Activated CD8-positive, alpha-beta memory T cell treated with anti-CD3 and anti-CD28 coated beads, Interleukin-2, amount 50 U/mL, for 1 hour (primary cell): Measurements from ENCODE around the gene GOT1.

Source experiments
- DNase-seq: peaks from one replicate; pipeline ENCODE4 v3.0.0-alpha.2; 2020; ENCODE audit errors: extremely low read depth

The GOT1 gene

DNA sequence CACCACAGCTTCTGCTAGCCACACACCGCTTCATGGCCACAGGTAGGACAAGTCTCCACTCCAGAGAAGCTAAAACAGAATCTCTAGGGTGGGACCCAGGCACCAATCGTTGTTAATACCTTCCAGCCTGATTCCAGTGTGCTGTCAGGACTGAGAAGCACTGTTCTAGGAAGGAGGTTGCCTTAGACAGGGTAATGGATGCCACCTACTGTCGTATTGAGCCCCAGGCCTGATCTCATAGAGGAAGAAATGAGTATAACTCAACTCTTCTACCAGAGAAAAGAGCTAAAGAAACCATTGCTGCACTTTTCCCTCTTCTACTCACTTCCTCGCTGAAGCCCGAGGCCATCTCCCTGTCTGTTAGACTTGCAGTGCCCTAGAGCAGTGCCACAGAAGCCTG lies 69.5 kb downstream of the GOT1 start:
- DNase-seq = no peak

DNA sequence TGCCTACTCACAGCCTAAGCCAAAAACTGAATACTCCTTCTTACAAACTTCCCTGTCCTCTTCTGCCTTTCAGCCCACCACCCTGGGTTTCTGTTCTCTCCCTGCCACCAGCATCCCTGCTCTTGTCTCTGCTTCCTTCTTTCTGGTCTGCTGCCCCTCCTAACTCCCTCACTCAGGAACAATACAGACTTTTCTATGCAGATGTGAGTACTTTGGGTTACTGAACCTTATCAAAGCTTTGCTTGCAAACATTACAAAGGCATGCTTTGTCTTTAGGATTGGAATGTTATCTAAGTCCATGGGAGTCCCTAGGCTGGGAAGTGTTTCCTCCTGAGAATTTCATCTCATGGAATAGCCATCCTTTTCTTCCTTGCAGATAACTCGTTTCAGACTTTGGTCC lies 72.3 kb downstream of the GOT1 start:
- DNase-seq = no peak

GRCh38 chr10:99357691-99358090 lies 72.7 kb downstream of the GOT1 start:
- no peak for DNase-seq

DNA sequence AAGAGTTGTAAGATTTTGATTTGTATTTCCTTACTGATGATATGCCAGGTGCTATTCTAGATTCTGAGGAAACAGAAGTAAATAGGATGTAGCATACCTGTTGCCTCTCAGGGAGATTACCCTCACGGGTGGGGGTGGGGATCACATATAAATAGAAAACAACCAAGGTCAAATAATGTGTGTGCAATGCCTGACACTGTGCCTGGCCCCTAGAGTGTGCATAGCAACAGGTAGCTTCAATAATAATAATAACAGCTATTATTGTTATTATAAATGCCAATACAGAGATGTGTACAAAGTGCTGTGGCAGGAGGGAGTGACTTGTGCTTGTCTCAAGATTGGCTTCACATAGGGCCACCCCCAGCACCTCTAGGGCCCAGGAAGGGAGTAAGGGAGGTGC lies 77.2 kb downstream of the GOT1 start:
- no peak for DNase-seq

- DNase-seq = no peak
Measured at GRCh38 chr10:99347672-99348071, 82.8 kb downstream of the GOT1 start.
